ENCODE data around the gene ZNF503.

Gene ZNF503

GRCh38 chr10:75401569-75402485 is at the start of gene ZNF503:
Gene ZNF503, minus strand, starts transcription at chr10:75401764. Its CDS starts 345 bp downstream, at chr10:75401419.
- DNase-seq (ENCODE audit: low spot score): peak; percentile 95

- DNase-seq (ENCODE audit: low spot score): no peak
Measured at GRCh38 chr10:75450644-75451640, 49.4 kb upstream of the ZNF503 start.

GRCh38 chr10:75450075-75450445 is 48.5 kb upstream of the ZNF503 start:
- DNase-seq (ENCODE audit: low spot score): no peak

GRCh38 chr10:75449382-75450074 is 48.0 kb upstream of the ZNF503 start:
- DNase-seq (ENCODE audit: low spot score): no peak

GRCh38 chr10:75448166-75448565 is 46.6 kb upstream of the ZNF503 start:
- no peak for DNase-seq (ENCODE audit: low spot score)

- DNase-seq (ENCODE audit: low spot score): no peak
Measured at GRCh38 chr10:75446508-75446907, 44.9 kb upstream of the ZNF503 start.

GRCh38 chr10:75444781-75445386 is 43.3 kb upstream of the ZNF503 start:
- DNase-seq (ENCODE audit: low spot score): no peak

- no peak for DNase-seq (ENCODE audit: low spot score)
Measured at GRCh38 chr10:75443362-75443761, 41.8 kb upstream of the ZNF503 start.

GRCh38 chr10:75441682-75442081 is 40.1 kb upstream of the ZNF503 start:
- DNase-seq (ENCODE audit: low spot score): no peak

GRCh38 chr10:75441196-75441595 is 39.6 kb upstream of the ZNF503 start:
- no peak for DNase-seq (ENCODE audit: low spot score)

GRCh38 chr10:75440271-75440793 is 38.8 kb upstream of the ZNF503 start:
- DNase-seq (ENCODE audit: low spot score): no peak

GRCh38 chr10:75439811-75440210 is 38.2 kb upstream of the ZNF503 start:
- no peak for DNase-seq (ENCODE audit: low spot score)

GRCh38 chr10:75438275-75438674 is 36.7 kb upstream of the ZNF503 start:
- DNase-seq (ENCODE audit: low spot score): no peak

GRCh38 chr10:75437693-75438092 is 36.1 kb upstream of the ZNF503 start:
- no peak for DNase-seq (ENCODE audit: low spot score)

GRCh38 chr10:75436896-75437295 is 35.3 kb upstream of the ZNF503 start:
- DNase-seq (ENCODE audit: low spot score): no peak

- no peak for DNase-seq (ENCODE audit: low spot score)
Measured at GRCh38 chr10:75435291-75435690, 33.7 kb upstream of the ZNF503 start.

- no peak for DNase-seq (ENCODE audit: low spot score)
Measured at GRCh38 chr10:75434291-75434690, 32.7 kb upstream of the ZNF503 start.

GRCh38 chr10:75433216-75433615 is 31.7 kb upstream of the ZNF503 start:
- no peak for DNase-seq (ENCODE audit: low spot score)

GRCh38 chr10:75432763-75433162 is 31.2 kb upstream of the ZNF503 start:
- no peak for DNase-seq (ENCODE audit: low spot score)

- DNase-seq (ENCODE audit: low spot score): no peak
Measured at GRCh38 chr10:75432176-75432575, 30.6 kb upstream of the ZNF503 start.
